ENCODE results near the gene GRIK2. TPM values are rescaled to one million over a fixed set of nuclear protein-coding genes. Genes with fewer than 3 reads are reported as not detected.

GRIK2 gene
- total RNA-seq, 1 donor from 2014 or later = 3.7 TPM

DNA sequence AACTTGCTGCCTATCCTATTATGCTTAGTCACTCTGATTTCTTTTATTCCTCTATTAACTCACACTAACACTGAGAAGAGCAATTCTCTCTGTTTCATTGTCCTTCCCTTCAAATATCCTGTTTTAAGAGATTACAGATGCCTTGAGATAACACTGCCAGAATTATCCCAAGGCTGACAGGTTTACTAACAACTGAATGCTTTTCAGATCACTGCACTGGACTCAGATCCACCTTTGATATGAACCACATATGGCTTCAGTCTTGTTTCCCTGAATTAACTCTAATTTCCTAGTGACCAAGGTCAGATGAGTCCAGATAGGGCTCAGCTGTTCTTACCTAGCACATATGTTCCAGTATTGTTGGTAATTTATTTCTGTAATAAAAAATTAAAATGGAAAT, 633.1 kb downstream of the GRIK2 start:
- no peaks in the 10 kb centered on the region for H3K9me3 ChIP-seq (ENCODE audit: control insufficient read depth in 3 of 3, low read length in 3 of 3)
- no peak overlapping the region for H3K4me3 ChIP-seq (ENCODE audit: low read length in 3 of 3)
- no peak overlapping the region for H3K9ac ChIP-seq (ENCODE audit: low read depth in 1 of 3, low read length in 3 of 3)
- H3K27ac ChIP-seq (ENCODE audit: low read depth, low read length) = no peak overlapping the region
- H3K4me1 ChIP-seq (ENCODE audit: control insufficient read depth in 3 of 3, insufficient read depth in 3 of 3, low read length in 3 of 3) = no peaks in the 10 kb centered on the region
- no peaks in the 10 kb centered on the region for H3K36me3 ChIP-seq (ENCODE audit: control insufficient read depth in 3 of 3, insufficient read depth in 3 of 3, low read length in 3 of 3)
- H3K27me3 ChIP-seq (ENCODE audit: control insufficient read depth in 3 of 3, insufficient read depth in 3 of 3, low read length in 3 of 3) = no peaks in the 10 kb centered on the region

DNA sequence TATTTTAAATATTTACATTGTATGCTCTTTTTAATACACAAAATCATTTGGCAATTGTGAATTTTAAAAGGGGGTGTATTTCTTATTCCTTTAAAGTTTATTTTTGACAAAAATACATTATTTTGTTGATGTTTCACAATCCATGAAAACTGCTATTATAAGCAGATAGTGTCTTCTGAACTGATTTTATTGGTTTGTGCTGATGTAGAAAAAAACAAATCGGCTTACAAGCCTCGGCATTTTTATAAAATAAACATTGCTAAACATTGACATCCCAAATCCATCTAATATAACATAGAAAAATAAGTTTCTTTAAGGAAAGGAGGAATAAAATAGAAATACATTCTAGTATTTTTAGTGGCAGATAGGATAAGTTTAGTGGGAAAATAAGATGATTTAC, 634.7 kb downstream of the GRIK2 start:
- Histone ChIP-seq H3K9ac (ENCODE audit: low read depth in 1 of 3, low read length in 3 of 3) (no peak overlapping the region), H3K27ac (ENCODE audit: low read depth, low read length) (no peak overlapping the region), H3K27me3 (ENCODE audit: control insufficient read depth in 3 of 3, insufficient read depth in 3 of 3, low read length in 3 of 3) (no peaks in the 10 kb centered on the region), H3K36me3 (ENCODE audit: control insufficient read depth in 3 of 3, insufficient read depth in 3 of 3, low read length in 3 of 3) (no peaks in the 10 kb centered on the region), H3K4me3 (ENCODE audit: low read length in 3 of 3) (no peak overlapping the region), H3K4me1 (ENCODE audit: control insufficient read depth in 3 of 3, insufficient read depth in 3 of 3, low read length in 3 of 3) (no peaks in the 10 kb centered on the region), H3K9me3 (ENCODE audit: control insufficient read depth in 3 of 3, low read length in 3 of 3) (no peaks in the 10 kb centered on the region)

DNA sequence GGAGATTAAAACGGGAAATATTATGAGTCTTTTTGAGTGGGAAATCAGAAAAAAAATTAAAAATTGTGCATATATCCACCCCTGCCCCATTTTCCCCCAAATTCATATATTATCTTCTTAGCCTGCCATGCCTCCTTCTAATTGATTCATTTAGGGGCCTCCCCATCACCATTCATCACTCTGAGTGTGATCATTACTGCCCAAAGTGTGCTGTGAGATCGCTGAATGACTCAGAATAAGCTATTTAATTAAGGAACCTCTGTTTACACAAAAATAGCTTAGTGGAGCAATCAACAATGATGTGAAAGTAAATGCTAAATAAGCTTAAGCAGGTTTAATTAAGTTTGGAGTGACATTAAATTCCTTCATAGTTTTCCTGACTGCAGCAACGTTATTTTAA, 645.5 kb downstream of the GRIK2 start:
- Histone ChIP-seq H3K36me3 (ENCODE audit: control insufficient read depth in 3 of 3, insufficient read depth in 3 of 3, low read length in 3 of 3) (no peaks in the 10 kb centered on the region), H3K4me3 (ENCODE audit: low read length in 3 of 3) (no peak overlapping the region), H3K27ac (ENCODE audit: low read depth, low read length) (no peak overlapping the region), H3K4me1 (ENCODE audit: control insufficient read depth in 3 of 3, insufficient read depth in 3 of 3, low read length in 3 of 3) (no peaks in the 10 kb centered on the region), H3K9me3 (ENCODE audit: control insufficient read depth in 3 of 3, low read length in 3 of 3) (no peaks in the 10 kb centered on the region), H3K27me3 (ENCODE audit: control insufficient read depth in 3 of 3, insufficient read depth in 3 of 3, low read length in 3 of 3) (no peaks in the 10 kb centered on the region), H3K9ac (ENCODE audit: low read depth in 1 of 3, low read length in 3 of 3) (no peak overlapping the region)

DNA sequence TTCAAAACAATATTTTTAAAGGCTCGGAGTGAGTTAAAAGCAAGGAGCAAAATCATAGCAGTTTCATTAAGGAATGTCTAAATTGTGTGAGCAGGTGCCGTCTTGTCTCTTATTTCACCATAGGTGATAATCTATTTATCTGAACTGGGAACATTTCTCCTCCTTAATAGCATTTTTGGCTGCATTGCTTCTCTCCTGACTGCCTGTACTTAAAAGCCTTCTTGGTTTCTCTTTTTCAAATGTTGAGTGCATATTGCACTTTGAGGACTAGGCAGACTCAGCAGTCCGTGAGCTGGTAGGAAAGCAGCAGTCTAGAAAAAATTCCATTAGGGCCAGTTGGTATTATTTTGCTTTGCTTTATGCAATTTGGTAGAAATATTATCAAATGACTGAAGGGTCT, 645.9 kb downstream of the GRIK2 start:
- Histone ChIP-seq H3K27me3 (ENCODE audit: control insufficient read depth in 3 of 3, insufficient read depth in 3 of 3, low read length in 3 of 3) (no peaks in the 10 kb centered on the region), H3K4me3 (ENCODE audit: low read length in 3 of 3) (no peak overlapping the region), H3K9ac (ENCODE audit: low read depth in 1 of 3, low read length in 3 of 3) (no peak overlapping the region), H3K36me3 (ENCODE audit: control insufficient read depth in 3 of 3, insufficient read depth in 3 of 3, low read length in 3 of 3) (no peaks in the 10 kb centered on the region), H3K4me1 (ENCODE audit: control insufficient read depth in 3 of 3, insufficient read depth in 3 of 3, low read length in 3 of 3) (no peaks in the 10 kb centered on the region), H3K9me3 (ENCODE audit: control insufficient read depth in 3 of 3, low read length in 3 of 3) (no peaks in the 10 kb centered on the region), H3K27ac (ENCODE audit: low read depth, low read length) (no peak overlapping the region)

DNA sequence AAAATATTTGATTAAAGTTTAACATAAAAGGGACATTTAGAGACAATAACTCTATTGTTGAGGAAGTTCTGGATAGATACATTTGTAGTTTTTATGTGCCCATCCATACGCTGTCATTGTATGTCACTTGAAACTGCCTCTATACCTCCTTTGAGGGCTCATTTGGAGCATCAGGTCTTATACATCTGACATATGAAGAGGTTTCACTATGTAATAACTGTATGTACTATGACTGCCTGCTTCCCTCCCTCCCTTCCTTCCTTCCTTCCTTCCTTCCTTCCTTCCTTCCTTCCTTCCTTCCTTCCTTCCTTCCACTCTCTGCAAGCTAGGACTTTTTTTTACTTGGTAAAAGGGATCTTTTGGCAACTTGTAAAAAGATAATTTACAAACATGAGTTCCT, 657.5 kb downstream of the GRIK2 start:
- H3K9me3 ChIP-seq (ENCODE audit: control insufficient read depth in 3 of 3, low read length in 3 of 3) = no peaks in the 10 kb centered on the region
- H3K27me3 ChIP-seq (ENCODE audit: control insufficient read depth in 3 of 3, insufficient read depth in 3 of 3, low read length in 3 of 3) = no peaks in the 10 kb centered on the region
- H3K4me3 ChIP-seq (ENCODE audit: low read length in 3 of 3) = no peak overlapping the region
- H3K36me3 ChIP-seq (ENCODE audit: control insufficient read depth in 3 of 3, insufficient read depth in 3 of 3, low read length in 3 of 3) = no peaks in the 10 kb centered on the region
- no peak overlapping the region for H3K9ac ChIP-seq (ENCODE audit: low read depth in 1 of 3, low read length in 3 of 3)
- H3K4me1 ChIP-seq (ENCODE audit: control insufficient read depth in 3 of 3, insufficient read depth in 3 of 3, low read length in 3 of 3) = no peaks in the 10 kb centered on the region
- H3K27ac ChIP-seq (ENCODE audit: low read depth, low read length) = no peak overlapping the region

DNA sequence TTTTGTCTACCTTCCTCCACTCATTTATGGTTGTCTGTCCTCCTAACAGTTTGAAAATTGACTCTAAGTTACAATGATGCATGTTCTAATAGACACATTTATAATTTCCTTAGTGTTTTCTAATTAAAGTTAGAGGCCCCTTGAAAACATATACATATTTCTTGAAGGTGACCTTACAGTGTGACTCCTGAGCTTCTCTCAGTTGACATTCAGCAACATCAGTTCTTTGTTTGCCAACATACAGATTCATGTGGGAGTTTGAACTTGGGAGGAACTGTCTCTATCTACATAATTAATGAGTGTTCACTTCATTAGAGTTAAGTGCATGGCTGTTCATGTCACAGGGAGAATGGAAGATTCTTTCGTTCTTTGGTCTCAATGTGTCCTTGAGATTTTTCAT, 658.2 kb downstream of the GRIK2 start:
- no peaks in the 10 kb centered on the region for H3K36me3 ChIP-seq (ENCODE audit: control insufficient read depth in 3 of 3, insufficient read depth in 3 of 3, low read length in 3 of 3)
- no peaks in the 10 kb centered on the region for H3K27me3 ChIP-seq (ENCODE audit: control insufficient read depth in 3 of 3, insufficient read depth in 3 of 3, low read length in 3 of 3)
- no peak overlapping the region for H3K4me3 ChIP-seq (ENCODE audit: low read length in 3 of 3)
- no peak overlapping the region for H3K27ac ChIP-seq (ENCODE audit: low read depth, low read length)
- no peaks in the 10 kb centered on the region for H3K9me3 ChIP-seq (ENCODE audit: control insufficient read depth in 3 of 3, low read length in 3 of 3)
- no peak overlapping the region for H3K9ac ChIP-seq (ENCODE audit: low read depth in 1 of 3, low read length in 3 of 3)
- H3K4me1 ChIP-seq (ENCODE audit: control insufficient read depth in 3 of 3, insufficient read depth in 3 of 3, low read length in 3 of 3) = no peaks in the 10 kb centered on the region

DNA sequence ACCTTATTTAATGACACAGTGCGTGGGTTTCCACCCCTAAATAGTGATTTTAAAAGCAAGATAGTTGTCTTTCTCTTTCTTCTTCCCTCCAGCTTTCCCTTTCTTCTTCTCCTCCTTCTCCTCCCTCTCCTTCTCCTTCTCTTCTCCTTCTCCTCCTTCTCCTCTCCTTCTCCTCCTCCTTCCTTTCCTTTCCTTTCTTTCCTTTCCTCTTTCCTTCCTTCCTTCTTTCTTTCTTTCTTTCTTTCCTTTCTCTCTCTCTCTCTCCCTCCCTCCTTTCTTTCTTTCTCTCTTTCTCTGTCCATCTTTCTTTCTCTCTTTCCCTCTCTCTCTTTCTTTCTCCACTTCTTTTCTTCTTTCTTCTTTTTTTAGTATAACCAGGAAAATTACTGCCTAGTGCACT, 670.6 kb downstream of the GRIK2 start:
- Histone ChIP-seq H3K27ac (ENCODE audit: low read depth, low read length) (no peak overlapping the region), H3K27me3 (ENCODE audit: control insufficient read depth in 3 of 3, insufficient read depth in 3 of 3, low read length in 3 of 3) (no peaks in the 10 kb centered on the region), H3K36me3 (ENCODE audit: control insufficient read depth in 3 of 3, insufficient read depth in 3 of 3, low read length in 3 of 3) (no peaks in the 10 kb centered on the region), H3K4me1 (ENCODE audit: control insufficient read depth in 3 of 3, insufficient read depth in 3 of 3, low read length in 3 of 3) (no peaks in the 10 kb centered on the region), H3K9ac (ENCODE audit: low read depth in 1 of 3, low read length in 3 of 3) (no peak overlapping the region), H3K4me3 (ENCODE audit: low read length in 3 of 3) (no peak overlapping the region), H3K9me3 (ENCODE audit: control insufficient read depth in 3 of 3, low read length in 3 of 3) (no peaks in the 10 kb centered on the region)

DNA sequence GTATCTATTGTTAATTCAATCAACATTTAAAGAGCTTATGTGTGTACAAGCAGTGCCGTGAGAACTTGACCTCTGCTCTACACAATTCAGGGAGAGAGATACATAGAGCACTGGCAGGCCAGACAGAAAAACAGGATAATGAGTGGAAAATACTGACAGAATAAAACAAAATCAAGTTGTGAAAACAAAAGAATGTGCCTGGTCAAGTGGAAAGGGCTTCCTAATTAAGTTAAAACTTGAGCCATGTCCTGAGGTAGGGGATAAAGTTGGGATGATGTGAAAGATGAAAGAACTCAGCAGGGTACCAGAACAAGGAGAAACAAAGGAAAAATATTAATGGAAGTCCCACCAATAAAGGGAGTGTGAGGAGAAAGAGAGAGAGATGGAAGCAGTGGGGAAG, 672.8 kb downstream of the GRIK2 start:
- H3K36me3 ChIP-seq (ENCODE audit: control insufficient read depth in 3 of 3, insufficient read depth in 3 of 3, low read length in 3 of 3) = no peaks in the 10 kb centered on the region
- no peaks in the 10 kb centered on the region for H3K9me3 ChIP-seq (ENCODE audit: control insufficient read depth in 3 of 3, low read length in 3 of 3)
- no peak overlapping the region for H3K27ac ChIP-seq (ENCODE audit: low read depth, low read length)
- no peaks in the 10 kb centered on the region for H3K27me3 ChIP-seq (ENCODE audit: control insufficient read depth in 3 of 3, insufficient read depth in 3 of 3, low read length in 3 of 3)
- H3K9ac ChIP-seq (ENCODE audit: low read depth in 1 of 3, low read length in 3 of 3) = no peak overlapping the region
- no peak overlapping the region for H3K4me3 ChIP-seq (ENCODE audit: low read length in 3 of 3)
- H3K4me1 ChIP-seq (ENCODE audit: control insufficient read depth in 3 of 3, insufficient read depth in 3 of 3, low read length in 3 of 3) = no peaks in the 10 kb centered on the region

DNA sequence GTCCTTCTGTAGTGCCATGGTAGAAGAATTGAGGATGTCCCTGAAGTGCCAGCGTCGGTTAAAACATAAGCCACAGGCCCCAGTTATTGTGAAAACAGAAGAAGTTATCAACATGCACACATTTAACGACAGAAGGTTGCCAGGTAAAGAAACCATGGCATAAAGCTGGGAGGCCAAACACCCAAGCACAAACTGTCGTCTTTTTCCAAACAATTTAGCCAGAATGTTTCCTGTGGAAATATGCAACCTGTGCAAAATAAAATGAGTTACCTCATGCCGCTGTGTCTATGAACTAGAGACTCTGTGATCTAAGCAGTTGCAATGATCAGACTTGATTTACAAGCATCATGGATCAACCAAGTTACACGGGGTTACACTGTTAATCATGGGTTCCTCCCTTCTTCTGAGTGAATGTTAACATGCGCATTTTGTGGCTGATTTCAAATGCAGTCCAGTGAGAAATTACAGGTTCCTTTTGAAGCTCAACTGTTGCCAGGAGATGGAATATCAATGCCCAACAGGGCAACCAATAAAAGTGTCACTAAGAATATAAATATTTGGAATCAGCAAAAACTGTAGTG, 674.9 kb downstream of the GRIK2 start:
- Histone ChIP-seq H3K36me3 (ENCODE audit: control insufficient read depth in 3 of 3, insufficient read depth in 3 of 3, low read length in 3 of 3) (no peaks in the 10 kb centered on the region), H3K9ac (ENCODE audit: low read depth in 1 of 3, low read length in 3 of 3) (no peak overlapping the region), H3K4me3 (ENCODE audit: low read length in 3 of 3) (no peak overlapping the region), H3K9me3 (ENCODE audit: control insufficient read depth in 3 of 3, low read length in 3 of 3) (no peaks in the 10 kb centered on the region), H3K27me3 (ENCODE audit: control insufficient read depth in 3 of 3, insufficient read depth in 3 of 3, low read length in 3 of 3) (no peaks in the 10 kb centered on the region), H3K27ac (ENCODE audit: low read depth, low read length) (no peak overlapping the region), H3K4me1 (ENCODE audit: control insufficient read depth in 3 of 3, insufficient read depth in 3 of 3, low read length in 3 of 3) (no peaks in the 10 kb centered on the region)

DNA sequence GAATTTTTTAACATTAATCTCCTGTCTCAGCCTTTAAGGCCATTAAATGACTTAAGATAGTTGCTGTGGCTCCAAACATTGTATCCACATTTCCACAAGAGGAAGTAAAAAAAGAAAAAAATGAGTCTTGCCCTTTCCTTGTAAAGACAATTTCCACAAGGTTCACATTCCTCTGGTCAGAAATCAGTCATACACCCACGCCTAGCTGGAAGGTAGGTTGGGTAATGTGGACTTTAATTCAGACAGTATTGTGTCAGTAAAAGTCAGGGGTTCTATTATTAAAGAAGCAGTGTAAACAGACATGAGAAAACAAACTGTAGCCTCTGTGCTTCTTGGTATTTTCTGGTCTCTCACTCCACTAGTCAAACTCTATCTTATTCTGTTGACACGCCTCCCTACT, 682.0 kb downstream of the GRIK2 start:
- H3K27me3 ChIP-seq (ENCODE audit: control insufficient read depth in 3 of 3, insufficient read depth in 3 of 3, low read length in 3 of 3) = no peaks in the 10 kb centered on the region
- no peak overlapping the region for H3K4me3 ChIP-seq (ENCODE audit: low read length in 3 of 3)
- no peaks in the 10 kb centered on the region for H3K36me3 ChIP-seq (ENCODE audit: control insufficient read depth in 3 of 3, insufficient read depth in 3 of 3, low read length in 3 of 3)
- H3K4me1 ChIP-seq (ENCODE audit: control insufficient read depth in 3 of 3, insufficient read depth in 3 of 3, low read length in 3 of 3) = no peaks in the 10 kb centered on the region
- H3K9me3 ChIP-seq (ENCODE audit: control insufficient read depth in 3 of 3, low read length in 3 of 3) = no peaks in the 10 kb centered on the region
- H3K27ac ChIP-seq (ENCODE audit: low read depth, low read length) = no peak overlapping the region
- H3K9ac ChIP-seq (ENCODE audit: low read depth in 1 of 3, low read length in 3 of 3) = no peak overlapping the region

DNA sequence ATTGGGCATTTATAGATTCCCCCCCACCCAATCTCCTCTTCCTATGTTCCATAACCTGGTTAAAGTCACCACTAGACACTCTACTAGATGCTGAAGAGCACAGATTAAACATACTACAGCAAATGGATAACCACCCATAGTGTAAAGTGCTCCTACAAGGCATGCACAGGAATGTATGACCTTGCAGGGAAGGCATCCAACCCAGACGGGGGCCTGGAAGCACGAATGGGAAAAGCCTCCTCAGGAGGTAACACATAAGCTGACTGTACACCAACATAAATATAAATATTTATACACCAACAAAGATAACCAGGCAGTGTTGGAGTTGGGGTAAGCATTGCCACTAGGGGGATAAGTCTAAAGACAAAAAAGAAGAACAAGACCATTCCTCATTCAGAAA, 691.7 kb downstream of the GRIK2 start:
- Histone ChIP-seq H3K4me3 (ENCODE audit: low read length in 3 of 3) (no peak overlapping the region), H3K9ac (ENCODE audit: low read depth in 1 of 3, low read length in 3 of 3) (no peak overlapping the region), H3K9me3 (ENCODE audit: control insufficient read depth in 3 of 3, low read length in 3 of 3) (no peaks in the 10 kb centered on the region), H3K27ac (ENCODE audit: low read depth, low read length) (no peak overlapping the region), H3K36me3 (ENCODE audit: control insufficient read depth in 3 of 3, insufficient read depth in 3 of 3, low read length in 3 of 3) (no peaks in the 10 kb centered on the region), H3K4me1 (ENCODE audit: control insufficient read depth in 3 of 3, insufficient read depth in 3 of 3, low read length in 3 of 3) (no peaks in the 10 kb centered on the region), H3K27me3 (ENCODE audit: control insufficient read depth in 3 of 3, insufficient read depth in 3 of 3, low read length in 3 of 3) (no peaks in the 10 kb centered on the region)

All from skeletal muscle tissue (tissue), 4 donors.